ENCODE data around the gene TMEM39B. TPM values are rescaled to one million over a fixed set of nuclear protein-coding genes. Genes with fewer than 3 reads are reported as not detected.

Gene TMEM39B
- total RNA-seq, 1 experiment from 2014 or later: 22.8 TPM

- no peak overlapping the region for H3K9ac ChIP-seq (ENCODE audit: low read length)
- DNase-seq (ENCODE audit: low read depth, low spot score): no peak
- CTCF ChIA-PET: no interaction called here
- RAD21 ChIA-PET (ENCODE audit: low non-redundant PET in 1 of 2, low total read pairs in 2 of 2, uncharacterized antibody in 2 of 2, unreplicated experiment in 2 of 2): no interaction called here
- BruUV-seq (replicated peaks): no TSS peak
- H3K4me2 ChIP-seq (ENCODE audit: low read length): no peak overlapping the region
- H3K4me1 ChIP-seq (ENCODE audit: control insufficient read depth in 1 of 2, insufficient read depth in 2 of 2, low read length in 2 of 2): no peaks in the 10 kb centered on the region
- no peaks in the 10 kb centered on the region for H3K27me3 ChIP-seq (ENCODE audit: insufficient read depth, low read length)
- no peak for ATAC-seq
- H3K9me3 ChIP-seq (ENCODE audit: control insufficient read depth in 1 of 2, insufficient read depth in 1 of 2, low read depth in 1 of 2, low read length in 2 of 2): no peaks in the 10 kb centered on the region
- no peaks in the 10 kb centered on the region for H3K9me2 ChIP-seq (ENCODE audit: insufficient read depth)
- intact Hi-C loops (cut with micrococcal nuclease): no loop called here
- H4K20me1 ChIP-seq (ENCODE audit: insufficient read depth): 0 out of 2 replicates have a peak, but pooled peaks cover 6% of the 10 kb centered on the region
- no peak for TF ChIP-seq JUND (IDR thresholded peaks at IDR 0.05)
- TF ChIP-seq YY1 (IDR thresholded peaks at IDR 0.05; ENCODE audit: extremely low read depth, insufficient replicate concordance, low read depth, low read length): no peak
- no peak for TF ChIP-seq ZNF274 (IDR thresholded peaks at IDR 0.05; ENCODE audit: low read depth, low read length)
- no peak for TF ChIP-seq POLR2AphosphoS5 (IDR thresholded peaks at IDR 0.05; ENCODE audit: low read depth, low read length)
- no peak for TF ChIP-seq RAD21 (IDR thresholded peaks at IDR 0.05; ENCODE audit: low read depth)
- TF ChIP-seq ZBTB33 (IDR thresholded peaks at IDR 0.05; ENCODE audit: extremely low read depth, insufficient replicate concordance, low read length): no peak
- no peak for TF ChIP-seq EZH2phosphoT487 (IDR thresholded peaks at IDR 0.05; ENCODE audit: borderline replicate concordance)
- TF ChIP-seq ZFX (IDR thresholded peaks at IDR 0.05): no peak
- TF ChIP-seq POLR2A (IDR thresholded peaks at IDR 0.05; ENCODE audit: borderline replicate concordance, extremely low read depth, insufficient read depth, insufficient read length): no peak
- TF ChIP-seq REST (IDR thresholded peaks at IDR 0.05; ENCODE audit: low read depth): no peak
- no peak for TF ChIP-seq TCF7L2 (IDR thresholded peaks at IDR 0.05; ENCODE audit: borderline replicate concordance, extremely low read depth, insufficient read depth, insufficient read length)
- TF ChIP-seq SIN3A (IDR thresholded peaks at IDR 0.05; ENCODE audit: low read depth): no peak
- TF ChIP-seq SP1 (IDR thresholded peaks at IDR 0.05; ENCODE audit: low read depth): no peak
- TF ChIP-seq CEBPB (IDR thresholded peaks at IDR 0.05; ENCODE audit: low read depth): no peak
- TF ChIP-seq MAX (IDR thresholded peaks at IDR 0.05): no peak
- TF ChIP-seq EZH2 (IDR thresholded peaks at IDR 0.05): no peak
- no peak for TF ChIP-seq CBX3 (IDR thresholded peaks at IDR 0.05; ENCODE audit: low read depth)
- no peak overlapping the region for H3K4me3 ChIP-seq (replicated peaks in 1 of 2; ENCODE audit: low read depth in 1 of 2, low read length in 2 of 2)
- no peak overlapping the region for H3K27ac ChIP-seq (ENCODE audit: low read depth, low read length)
- no peak overlapping the region for H2AFZ ChIP-seq (ENCODE audit: low read depth, low read length, poor library complexity, severe bottlenecking)
- POLR2A ChIA-PET: no interaction called here
- peaks cover 61 to 62% of the 10 kb centered on the region in 2 experiments for H3K36me3 ChIP-seq (ENCODE audit: control insufficient read depth in 1 of 2, insufficient read depth in 2 of 2, low read length in 2 of 2)
- H3K79me2 ChIP-seq (ENCODE audit: insufficient read depth, low read length): peaks cover 39% of the 10 kb centered on the region; the same call in 1 of the 2 replicates
Observed at GRCh38 chr1:32047701-32048100, 25.0 kb upstream of the TMEM39B start.

Data from HCT116 (cell line).